ENCODE data around the gene OTULIN. TPM values are rescaled to one million over a fixed set of nuclear protein-coding genes. Genes with fewer than 3 reads are reported as not detected.

OTULIN gene
- total RNA-seq, 4 donors from 2014 or later: 37.7 to 59.2 (median 43.1) TPM

- H3K27ac ChIP-seq: no peak overlapping the region
- H3K27me3 ChIP-seq: no peaks in the 10 kb centered on the region
- peaks cover 3 to 81% (median 38%) of the 10 kb centered on the region in 4 donors for H3K4me1 ChIP-seq
- no peaks in the 10 kb centered on the region for H3K9me3 ChIP-seq
- WGBS, 2 donors: 95% methylated on average over 1 of the region's 1 CpG
- no peak for TF ChIP-seq EP300 (IDR thresholded peaks at IDR 0.05)
- no peak for TF ChIP-seq CTCF (IDR thresholded peaks at IDR 0.05)
- TF ChIP-seq POLR2A (IDR thresholded peaks at IDR 0.05): no peak
- no peak overlapping the region for H3K4me3 ChIP-seq
- no peak for DNase-seq (ENCODE audit: low spot score in 2 of 2)
- peaks cover 0 to 4% (median 0%) of the 10 kb centered on the region in 3 donors for H3K36me3 ChIP-seq
Observed at GRCh38 chr5:14667770-14668169, 3.3 kb downstream of the OTULIN start.

- TF ChIP-seq CTCF (IDR thresholded peaks at IDR 0.05) (no peak), POLR2A (IDR thresholded peaks at IDR 0.05) (no peak), EP300 (IDR thresholded peaks at IDR 0.05) (no peak)
- no peak for DNase-seq (ENCODE audit: low spot score in 2 of 2)
- no peaks in the 10 kb centered on the region for H3K27me3 ChIP-seq
- H3K9me3 ChIP-seq: no peaks in the 10 kb centered on the region
- H3K4me1 ChIP-seq: peaks cover 3 to 83% (median 37%) of the 10 kb centered on the region in 4 donors
- H3K36me3 ChIP-seq: peaks cover 0 to 4% (median 0%) of the 10 kb centered on the region in 3 donors
- WGBS, 2 donors: 78 to 82% methylated on average over 5 of the region's 5 CpGs
- H3K4me3 ChIP-seq: no peak overlapping the region
- H3K27ac ChIP-seq: no peak overlapping the region
Observed at GRCh38 chr5:14668181-14668591, 3.7 kb downstream of the OTULIN start.

GRCh38 chr5:14669415-14669814 is 4.9 kb downstream of the OTULIN start:
- Histone ChIP-seq H3K36me3 (peaks cover 0 to 4% (median 0%) of the 10 kb centered on the region in 3 donors), H3K4me1 (peaks cover 0 to 81% (median 33%) of the 10 kb centered on the region in 4 donors)
- WGBS, 2 donors: 90% methylated on average over 5 of the region's 5 CpGs

GRCh38 chr5:14669975-14670374 is 5.5 kb downstream of the OTULIN start:
- WGBS, 2 donors: 71 to 78% methylated on average over 1 of the region's 1 CpG
- Histone ChIP-seq H3K27me3 (no peaks in the 10 kb centered on the region), H3K4me3 (no peak overlapping the region), H3K27ac (no peak overlapping the region), H3K36me3 (peaks cover 0 to 4% (median 0%) of the 10 kb centered on the region in 3 donors), H3K4me1 (peaks cover 0 to 86% (median 33%) of the 10 kb centered on the region in 4 donors), H3K9me3 (no peaks in the 10 kb centered on the region)
- TF ChIP-seq CTCF (IDR thresholded peaks at IDR 0.05) (no peak), EP300 (IDR thresholded peaks at IDR 0.05) (no peak), POLR2A (IDR thresholded peaks at IDR 0.05) (no peak)
- no peak for DNase-seq (ENCODE audit: low spot score in 2 of 2)

More at GRCh38 chr5:14669415-14669814, 4.9 kb downstream of the OTULIN start:
- Histone ChIP-seq H3K27me3 (no peaks in the 10 kb centered on the region), H3K4me3 (no peak overlapping the region), H3K9me3 (no peaks in the 10 kb centered on the region), H3K27ac (no peak overlapping the region)
- TF ChIP-seq EP300 (IDR thresholded peaks at IDR 0.05) (no peak), CTCF (IDR thresholded peaks at IDR 0.05) (no peak)
- DNase-seq (ENCODE audit: low spot score in 2 of 2): no peak

GRCh38 chr5:14671414-14671813 is 6.9 kb downstream of the OTULIN start:
- WGBS, 2 donors: 61 to 65% methylated on average over 2 of the region's 2 CpGs
- H3K27ac ChIP-seq: peak overlapping the region in 2 of 4 donors; percentile 10 to 37
- peaks cover 0 to 92% (median 38%) of the 10 kb centered on the region in 4 donors for H3K4me1 ChIP-seq
- no peaks in the 10 kb centered on the region for H3K9me3 ChIP-seq
- H3K36me3 ChIP-seq: peaks cover 0 to 4% (median 0%) of the 10 kb centered on the region in 3 donors
- no peak for DNase-seq (ENCODE audit: low spot score in 2 of 2)
- no peaks in the 10 kb centered on the region for H3K27me3 ChIP-seq
- TF ChIP-seq CTCF (IDR thresholded peaks at IDR 0.05): no peak
- TF ChIP-seq EP300 (IDR thresholded peaks at IDR 0.05): no peak
- no peak for TF ChIP-seq POLR2A (IDR thresholded peaks at IDR 0.05)
- H3K4me3 ChIP-seq: no peak overlapping the region

Measured in tibial nerve (tissue), 4 donors.